ENCODE results near the gene GATA6. TPM values are rescaled to one million over a fixed set of nuclear protein-coding genes. Genes with fewer than 3 reads are reported as not detected.

Gene GATA6
- polyA plus RNA-seq, 1 of the 3 experiments (the other 2 are of a cell fraction), result not detected

GRCh38 chr18:22185273-22185672 is 15.9 kb downstream of the GATA6 start:
- no peaks in the 10 kb centered on the region for H3F3A ChIP-seq (replicated peaks; ENCODE audit: insufficient read depth)
- H3K4me1 ChIP-seq (ENCODE audit: control insufficient read depth in 1 of 2, insufficient read depth in 2 of 2, low read depth in 1 of 2, low read length in 1 of 2), result no peaks in the 10 kb centered on the region
- ChIA-PET CTCF (interaction anchor here (1.5 kb wide), 1 partner anchor 12 kb away, joined by 4 read pairs; no protein-coding TSS in a partner anchor), POLR2A (no interaction called here)
- no peaks in the 10 kb centered on the region for H3K9me2 ChIP-seq
- H4K20me1 ChIP-seq (ENCODE audit: insufficient read depth), result no peaks in the 10 kb centered on the region
- no peak overlapping the region for H3K27ac ChIP-seq (ENCODE audit: low read depth in 2 of 2, low read length in 1 of 2)
- H3K9ac ChIP-seq, result no peak overlapping the region
- no peak overlapping the region for H3K4me3 ChIP-seq (ENCODE audit: low read depth in 2 of 2, low read length in 1 of 2)
- H3K36me3 ChIP-seq (replicated peaks in 1 of 2; ENCODE audit: control insufficient read depth in 1 of 2, insufficient read depth in 2 of 2, low read length in 1 of 2), result no peaks in the 10 kb centered on the region
- H2AFZ ChIP-seq (ENCODE audit: low read depth), result no peak overlapping the region
- TF ChIP-seq FOSL2 (IDR thresholded peaks at IDR 0.05; ENCODE audit: borderline replicate concordance, low read depth) (no peak), FOXJ3 (CRISPR knock-in tag; IDR thresholded peaks at IDR 0.05) (no peak), EP300 (IDR thresholded peaks at IDR 0.05; ENCODE audit: borderline replicate concordance in 1 of 2, low read depth in 1 of 2, low read length in 1 of 2) (no peak), GATA2 (CRISPR knock-in tag; IDR thresholded peaks at IDR 0.05) (no peak), NFIC (IDR thresholded peaks at IDR 0.05; ENCODE audit: borderline replicate concordance) (no peak), RCOR1 (IDR thresholded peaks at IDR 0.05; ENCODE audit: low read length) (no peak), RFX5 (IDR thresholded peaks at IDR 0.05; ENCODE audit: low read length) (no peak), USF2 (IDR thresholded peaks at IDR 0.05; ENCODE audit: borderline replicate concordance, low read depth, low read length) (no peak), TAF1 (IDR thresholded peaks at IDR 0.05; ENCODE audit: borderline replicate concordance, low read depth, low read length) (no peak), FOXM1 (IDR thresholded peaks at IDR 0.05; ENCODE audit: low read depth) (no peak), TEAD4 (IDR thresholded peaks at IDR 0.05; ENCODE audit: borderline replicate concordance, insufficient read depth) (no peak), CHD2 (IDR thresholded peaks at IDR 0.05; ENCODE audit: low read length, partially characterized antibody) (no peak), REST (IDR thresholded peaks at IDR 0.05; ENCODE audit: low read depth, low read length) (no peak), MEF2A (IDR thresholded peaks at IDR 0.05; ENCODE audit: borderline replicate concordance, low read depth) (no peak), POLR2AphosphoS5 (IDR thresholded peaks at IDR 0.05; ENCODE audit: low read depth, low read length) (no peak)
- TF ChIP-seq, protein P1, sequence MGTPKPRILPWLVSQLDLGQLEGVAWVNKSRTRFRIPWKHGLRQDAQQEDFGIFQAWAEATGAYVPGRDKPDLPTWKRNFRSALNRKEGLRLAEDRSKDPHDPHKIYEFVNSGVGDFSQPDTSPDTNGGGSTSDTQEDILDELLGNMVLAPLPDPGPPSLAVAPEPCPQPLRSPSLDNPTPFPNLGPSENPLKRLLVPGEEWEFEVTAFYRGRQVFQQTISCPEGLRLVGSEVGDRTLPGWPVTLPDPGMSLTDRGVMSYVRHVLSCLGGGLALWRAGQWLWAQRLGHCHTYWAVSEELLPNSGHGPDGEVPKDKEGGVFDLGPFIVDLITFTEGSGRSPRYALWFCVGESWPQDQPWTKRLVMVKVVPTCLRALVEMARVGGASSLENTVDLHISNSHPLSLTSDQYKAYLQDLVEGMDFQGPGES (IDR thresholded peaks at IDR 0.05; ENCODE audit: low read depth, low read length), result no peak
- TF ChIP-seq, protein P2, sequence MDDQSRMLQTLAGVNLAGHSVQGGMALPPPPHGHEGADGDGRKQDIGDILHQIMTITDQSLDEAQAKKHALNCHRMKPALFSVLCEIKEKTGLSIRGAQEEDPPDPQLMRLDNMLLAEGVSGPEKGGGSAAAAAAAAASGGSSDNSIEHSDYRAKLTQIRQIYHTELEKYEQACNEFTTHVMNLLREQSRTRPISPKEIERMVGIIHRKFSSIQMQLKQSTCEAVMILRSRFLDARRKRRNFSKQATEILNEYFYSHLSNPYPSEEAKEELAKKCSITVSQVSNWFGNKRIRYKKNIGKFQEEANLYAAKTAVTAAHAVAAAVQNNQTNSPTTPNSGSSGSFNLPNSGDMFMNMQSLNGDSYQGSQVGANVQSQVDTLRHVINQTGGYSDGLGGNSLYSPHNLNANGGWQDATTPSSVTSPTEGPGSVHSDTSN (IDR thresholded peaks at IDR 0.05), result no peak
- H3K79me2 ChIP-seq (ENCODE audit: insufficient read depth), result no peaks in the 10 kb centered on the region
- no peak for DNase-seq
- WGBS (ENCODE audit: low lambda C conversion rate), result 6% methylated on average over 3 of the region's 6 CpGs
- H3K9me3 ChIP-seq, result no peaks in the 10 kb centered on the region
- no peak overlapping the region for H3K4me2 ChIP-seq
- H3K27me3 ChIP-seq (ENCODE audit: insufficient read depth), result peaks cover 73% of the 10 kb centered on the region

Data from SK-N-SH (cell line).